H9 (cell line): ENCODE measurements around the gene MAP2. TPM values are rescaled to one million over a fixed set of nuclear protein-coding genes. Genes with fewer than 3 reads are reported as not detected.

Experiments used
- DNase-seq: peaks from one replicate; pipeline ENCODE4 v3.0.0-alpha.2; 2017
- H2AFZ ChIP-seq: one replicate; pipeline ENCODE4 v1.6.1; 2013; ENCODE audit warnings: mild to moderate bottlenecking, low read length, control low read depth, moderate library complexity
- H2AK5ac ChIP-seq: 2 replicates; pipeline ENCODE4 v1.6.1; 2013; ENCODE audit warnings: low read length, control low read depth, mixed read lengths; ENCODE audit not compliant: insufficient read length
- H2BK120ac ChIP-seq: one replicate; pipeline ENCODE4 v1.6.1; 2013; ENCODE audit warnings: low read depth, mild to moderate bottlenecking, low read length, control low read depth, inconsistent platforms; ENCODE audit not compliant: poor library complexity, severe bottlenecking
- H2BK12ac ChIP-seq: 2 replicates; pipeline ENCODE4 v1.6.1; 2013; ENCODE audit warnings: low read length, control low read depth, mixed read lengths, low read depth; ENCODE audit not compliant: insufficient read length
- H2BK15ac ChIP-seq: 2 replicates; pipeline ENCODE4 v1.6.1; 2013; ENCODE audit warnings: low read depth, low read length, control low read depth
- H2BK20ac ChIP-seq: one replicate; pipeline ENCODE4 v1.6.1; 2013; ENCODE audit warnings: low read depth, mild to moderate bottlenecking, low read length, control low read depth, inconsistent platforms; ENCODE audit not compliant: poor library complexity, severe bottlenecking
- H2BK5ac ChIP-seq: 2 replicates; pipeline ENCODE4 v1.6.1; 2013; ENCODE audit warnings: low read length, control low read depth, mixed read lengths; ENCODE audit not compliant: insufficient read length
- H3K14ac ChIP-seq: 2 replicates; pipeline ENCODE4 v1.6.1; 2013; ENCODE audit warnings: low read length, control low read depth; ENCODE audit not compliant: insufficient read depth
- H3K18ac ChIP-seq: 2 replicates; pipeline ENCODE4 v1.6.1; 2013; ENCODE audit warnings: low read depth, mild to moderate bottlenecking, mixed read lengths, low read length, control low read depth; ENCODE audit not compliant: insufficient read length
- H3K23ac ChIP-seq: 2 replicates; pipeline ENCODE4 v1.6.1; 2013; ENCODE audit warnings: low read length, control low read depth, mixed read lengths, low read depth; ENCODE audit not compliant: insufficient read length
- H3K23me2 ChIP-seq: 2 replicates; pipeline ENCODE4 v1.6.1; 2013; ENCODE audit warnings: low read depth, mild to moderate bottlenecking, mixed read lengths, low read length, control low read depth; ENCODE audit not compliant: insufficient read length, poor library complexity, severe bottlenecking
- H3K27ac ChIP-seq: 2 replicates; pipeline ENCODE4 v1.5.1; 2013; ENCODE audit warnings: low read length, control low read depth, mixed read lengths, low read depth; ENCODE audit not compliant: insufficient read length
- H3K27me3 ChIP-seq: 2 replicates; pipeline ENCODE4 v1.6.1; 2013; ENCODE audit warnings: low read length, control low read depth, inconsistent platforms; ENCODE audit not compliant: insufficient read depth
- H3K4ac ChIP-seq: 2 replicates; pipeline ENCODE4 v1.6.1; 2013; ENCODE audit warnings: low read depth, mild to moderate bottlenecking, control low read depth, inconsistent platforms, low read length, moderate library complexity
- H3K4me1 ChIP-seq: 2 replicates; pipeline ENCODE4 v1.6.1; 2013; ENCODE audit warnings: low read length, control low read depth, inconsistent platforms; ENCODE audit not compliant: insufficient read depth
- H3K4me2 ChIP-seq: 2 replicates; pipeline ENCODE4 v1.6.1; 2013; ENCODE audit warnings: low read length, control low read depth, mixed read lengths; ENCODE audit not compliant: insufficient read length, insufficient read depth
- H3K56ac ChIP-seq: 2 replicates; pipeline ENCODE4 v1.6.1; 2013; ENCODE audit warnings: low read depth, mild to moderate bottlenecking, mixed read lengths, low read length, control low read depth; ENCODE audit not compliant: insufficient read length
- H3K79me1 ChIP-seq: 2 replicates; pipeline ENCODE4 v1.6.1; 2013; ENCODE audit warnings: low read depth, mild to moderate bottlenecking, moderate library complexity, low read length, control low read depth, inconsistent platforms; ENCODE audit not compliant: insufficient read depth, poor library complexity, severe bottlenecking
- H3K79me2 ChIP-seq: 2 replicates; pipeline ENCODE4 v1.6.1; 2013; ENCODE audit warnings: low read length, control low read depth, inconsistent platforms; ENCODE audit not compliant: insufficient read depth
- H3K9ac ChIP-seq: 2 replicates; pipeline ENCODE4 v1.6.1; 2013; ENCODE audit warnings: low read length, control low read depth, mixed read lengths; ENCODE audit not compliant: insufficient read length; ENCODE audit errors: extremely low read depth
- H3K9me3 ChIP-seq: one replicate; pipeline ENCODE4 v1.6.1; 2013; ENCODE audit warnings: low read depth, low read length, inconsistent platforms; ENCODE audit not compliant: control insufficient read depth
- H3T11ph ChIP-seq: one replicate; pipeline ENCODE4 v1.6.1; 2013; ENCODE audit warnings: mild to moderate bottlenecking, low read length, control low read depth, inconsistent platforms
- H4K20me1 ChIP-seq: one replicate; pipeline ENCODE4 v1.6.1; 2013; ENCODE audit not compliant: control insufficient read depth, insufficient read length, insufficient read depth
- H4K5ac ChIP-seq: 2 replicates; pipeline ENCODE4 v1.6.1; 2013; ENCODE audit warnings: low read depth, mild to moderate bottlenecking, mixed read lengths, low read length, control low read depth; ENCODE audit not compliant: insufficient read length
- H4K8ac ChIP-seq: replicated peaks from 2 replicates; pipeline ENCODE4 v1.6.1; 2013; ENCODE audit warnings: low read length, control low read depth, mixed read lengths, low read depth; ENCODE audit not compliant: insufficient read length
- H4K91ac ChIP-seq: 2 replicates; pipeline ENCODE4 v1.6.1; 2013; ENCODE audit warnings: low read depth, mild to moderate bottlenecking, moderate library complexity, mixed read lengths, low read length, control low read depth; ENCODE audit not compliant: insufficient read length
- H3K27ac Mint-ChIP-seq, 3 experiments: 2 replicates in 2 of 3; 3 replicates in 1 of 3; pipeline ENCODE4 v1.8.0; 2020 to 2021; ENCODE audit warnings: mixed read lengths in 3 of 3, mild to moderate bottlenecking in 1 of 3, moderate library complexity in 1 of 3
- H3K27me3 Mint-ChIP-seq: 2 replicates; pipeline ENCODE4 v1.8.0; 2021; ENCODE audit warnings: low read depth, mild to moderate bottlenecking, moderate library complexity, mixed read lengths
- H3K36me3 Mint-ChIP-seq, 3 experiments: 2 replicates in 2 of 3; 3 replicates in 1 of 3; pipeline ENCODE4 v1.8.0; 2020 to 2021; ENCODE audit warnings: low read depth in 3 of 3, mixed read lengths in 3 of 3; ENCODE audit not compliant: insufficient read depth in 1 of 3
- H3K4me1 Mint-ChIP-seq, 2 experiments: 2 replicates each; pipeline ENCODE4 v1.8.0; 2020; ENCODE audit warnings: mixed read lengths in 2 of 2
- H3K4me3 Mint-ChIP-seq, 2 experiments: 2 replicates in 1 of 2; 3 replicates in 1 of 2; pipeline ENCODE4 v1.8.0; 2020 to 2021; ENCODE audit warnings: mild to moderate bottlenecking in 2 of 2, mixed read lengths in 2 of 2, moderate library complexity in 1 of 2
- H3K9me3 Mint-ChIP-seq, 2 experiments: 2 replicates in 1 of 2; 3 replicates in 1 of 2; pipeline ENCODE4 v1.8.0; 2020; ENCODE audit warnings: mild to moderate bottlenecking in 2 of 2, mixed read lengths in 2 of 2, moderate library complexity in 1 of 2
- WGBS: extraction: QIAGEN DNeasy Blood & Tissue Kit; methylation state at CpG from one replicate; pipeline ENCODE4 v1.1.7; 2013; ENCODE audit warnings: missing lambda C conversion rate, low lambda C conversion rate, mixed read lengths; ENCODE audit not compliant: insufficient read length; ENCODE audit errors: extremely low coverage; 5-methylcytosine and 5-hydroxymethylcytosine counted together
- total RNA-seq: library from RNA; stranded (reverse); gene quantifications from 2 replicates; pipeline ENCODE4 v1.2.1, GENCODE V29; 2021
- TF ChIP-seq, protein P1 (sequence below): fragments of 200-600 bp; sonication (generic); conservative IDR thresholded peaks from 3 replicates; pipeline ENCODE4 v1.8.0; 2021; ENCODE audit warnings: antibody characterized with exemption, mild to moderate bottlenecking

MAP2 gene
- total RNA-seq, 1 experiment from 2014 or later: 0.87 TPM

DNA sequence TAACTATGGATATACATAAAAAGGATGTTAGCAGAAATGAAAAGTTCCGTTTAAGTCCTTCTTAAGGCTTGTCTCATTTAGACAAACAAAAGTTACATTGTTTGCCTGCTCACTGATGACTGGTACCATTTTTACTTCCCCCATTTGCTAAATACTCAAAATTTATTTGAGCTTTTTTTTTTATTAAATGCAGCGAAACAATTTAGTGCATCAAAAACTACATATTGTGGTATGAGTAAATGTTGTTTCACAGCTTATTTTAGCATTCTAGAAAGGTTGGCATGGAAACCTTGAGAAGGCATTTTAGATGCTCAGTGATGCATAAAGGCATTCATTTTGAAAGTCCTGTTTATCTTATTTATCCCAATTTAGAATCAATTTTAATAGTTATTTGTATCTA is 100.0 kb downstream of the MAP2 start:
- Histone ChIP-seq H3K27me3 (peaks cover 7% of the 10 kb centered on the region), H4K8ac (no peak overlapping the region), H4K20me1 (no peaks in the 10 kb centered on the region), H3K23ac (no peak overlapping the region), H3K9me3 (no peaks in the 10 kb centered on the region), H3K4me2 (no peak overlapping the region), H2AK5ac (no peak overlapping the region), H3K56ac (no peak overlapping the region), H3K18ac (no peak overlapping the region), H3K4me1 (no peaks in the 10 kb centered on the region), H2BK12ac (no peak overlapping the region), H3K23me2 (no peaks in the 10 kb centered on the region), H3K79me1 (no peaks in the 10 kb centered on the region), H2BK20ac (no peak overlapping the region), H4K91ac (no peak overlapping the region), H3K27ac (no peak overlapping the region), H4K5ac (no peak overlapping the region), H2BK15ac (no peak overlapping the region), H2BK120ac (no peak overlapping the region), H3K9ac (no peak overlapping the region), H2BK5ac (no peak overlapping the region), H2AFZ (no peak overlapping the region), H3K79me2 (no peaks in the 10 kb centered on the region), H3K4ac (no peak overlapping the region), H3K14ac (no peak overlapping the region), H3T11ph (no peak overlapping the region)
- Mint-ChIP-seq H3K27ac (no peak overlapping the region), H3K9me3 (no peaks in the 10 kb centered on the region), H3K36me3 (peaks cover 0 to 3% (median 0%) of the 10 kb centered on the region in 3 experiments; a peak in 1 of 7 replicates), H3K4me1 (peaks cover 14 to 33% of the 10 kb centered on the region in 2 experiments), H3K4me3 (no peak overlapping the region), H3K27me3 (peaks cover 91% of the 10 kb centered on the region)
- no CpG with 5 or more reads among the region's 2 CpGs for WGBS
- TF ChIP-seq, protein P1, sequence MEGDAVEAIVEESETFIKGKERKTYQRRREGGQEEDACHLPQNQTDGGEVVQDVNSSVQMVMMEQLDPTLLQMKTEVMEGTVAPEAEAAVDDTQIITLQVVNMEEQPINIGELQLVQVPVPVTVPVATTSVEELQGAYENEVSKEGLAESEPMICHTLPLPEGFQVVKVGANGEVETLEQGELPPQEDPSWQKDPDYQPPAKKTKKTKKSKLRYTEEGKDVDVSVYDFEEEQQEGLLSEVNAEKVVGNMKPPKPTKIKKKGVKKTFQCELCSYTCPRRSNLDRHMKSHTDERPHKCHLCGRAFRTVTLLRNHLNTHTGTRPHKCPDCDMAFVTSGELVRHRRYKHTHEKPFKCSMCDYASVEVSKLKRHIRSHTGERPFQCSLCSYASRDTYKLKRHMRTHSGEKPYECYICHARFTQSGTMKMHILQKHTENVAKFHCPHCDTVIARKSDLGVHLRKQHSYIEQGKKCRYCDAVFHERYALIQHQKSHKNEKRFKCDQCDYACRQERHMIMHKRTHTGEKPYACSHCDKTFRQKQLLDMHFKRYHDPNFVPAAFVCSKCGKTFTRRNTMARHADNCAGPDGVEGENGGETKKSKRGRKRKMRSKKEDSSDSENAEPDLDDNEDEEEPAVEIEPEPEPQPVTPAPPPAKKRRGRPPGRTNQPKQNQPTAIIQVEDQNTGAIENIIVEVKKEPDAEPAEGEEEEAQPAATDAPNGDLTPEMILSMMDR: no peak
- DNase-seq: no peak
